Cardiac fibroblast (primary cell): ENCODE data around the gene CERS4.
"Not testable (repeated sequence)": the region's sequence is repeated elsewhere in the genome, so short reads cannot be mapped to it uniquely, and the experiment has no call there.

Experiments used
- DNase-seq, 2 donors: peaks; one replicate each; pipeline versions ENCODE4 v3.0.0 to v3.0.0-alpha.2; 2010; ENCODE audit warnings: low read depth in 2 of 2
- H3K4me3 ChIP-seq, 2 donors: replicated peaks in 1 of 2; 1 replicate in 1 of 2; 2 replicates in 1 of 2; pipeline ENCODE4 v1.5.1; 2011; ENCODE audit warnings: low read depth in 2 of 2, low read length in 2 of 2, mild to moderate bottlenecking in 2 of 2, moderate library complexity in 1 of 2
- TF ChIP-seq, protein P1 (sequence below): IDR thresholded peaks from one replicate; pipeline ENCODE4 v1.5.1; 2011; ENCODE audit warnings: low read depth, mild to moderate bottlenecking, low read length, inconsistent platforms

The CERS4 gene

GRCh38 chr19:8220481-8220880 lies 11.3 kb downstream of the CERS4 start:
- no peak overlapping the region for H3K4me3 ChIP-seq
- TF ChIP-seq, protein P1, sequence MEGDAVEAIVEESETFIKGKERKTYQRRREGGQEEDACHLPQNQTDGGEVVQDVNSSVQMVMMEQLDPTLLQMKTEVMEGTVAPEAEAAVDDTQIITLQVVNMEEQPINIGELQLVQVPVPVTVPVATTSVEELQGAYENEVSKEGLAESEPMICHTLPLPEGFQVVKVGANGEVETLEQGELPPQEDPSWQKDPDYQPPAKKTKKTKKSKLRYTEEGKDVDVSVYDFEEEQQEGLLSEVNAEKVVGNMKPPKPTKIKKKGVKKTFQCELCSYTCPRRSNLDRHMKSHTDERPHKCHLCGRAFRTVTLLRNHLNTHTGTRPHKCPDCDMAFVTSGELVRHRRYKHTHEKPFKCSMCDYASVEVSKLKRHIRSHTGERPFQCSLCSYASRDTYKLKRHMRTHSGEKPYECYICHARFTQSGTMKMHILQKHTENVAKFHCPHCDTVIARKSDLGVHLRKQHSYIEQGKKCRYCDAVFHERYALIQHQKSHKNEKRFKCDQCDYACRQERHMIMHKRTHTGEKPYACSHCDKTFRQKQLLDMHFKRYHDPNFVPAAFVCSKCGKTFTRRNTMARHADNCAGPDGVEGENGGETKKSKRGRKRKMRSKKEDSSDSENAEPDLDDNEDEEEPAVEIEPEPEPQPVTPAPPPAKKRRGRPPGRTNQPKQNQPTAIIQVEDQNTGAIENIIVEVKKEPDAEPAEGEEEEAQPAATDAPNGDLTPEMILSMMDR: no peak
- no peak for DNase-seq

DNA sequence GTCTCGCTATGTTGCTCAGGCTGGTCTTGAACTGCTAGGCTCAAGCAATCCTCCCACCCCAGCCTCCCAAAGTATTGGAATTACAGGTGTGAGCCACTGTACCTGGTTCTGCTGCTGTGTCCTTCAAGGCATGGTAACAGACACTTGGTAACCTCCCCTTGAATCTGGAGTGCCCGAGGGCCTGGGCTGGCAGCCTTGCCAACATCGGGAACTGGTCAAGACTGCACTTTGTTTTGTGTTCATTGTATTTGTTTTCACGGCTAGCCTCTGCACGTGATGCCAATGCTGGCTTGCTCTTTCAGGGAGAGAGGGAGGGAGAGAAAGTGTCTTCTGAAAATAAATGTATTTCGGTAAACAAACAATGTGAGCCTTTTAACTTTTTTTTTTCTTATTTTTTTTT lies 12.0 kb downstream of the CERS4 start:
- no peak for DNase-seq
- TF ChIP-seq, protein P1: no peak
- H3K4me3 ChIP-seq: no peak overlapping the region

- DNase-seq, H3K4me3 ChIP-seq: not testable (repeated sequence)
Measured at GRCh38 chr19:8223442-8223841, 14.3 kb downstream of the CERS4 start.

GRCh38 chr19:8224394-8225145 lies 15.4 kb downstream of the CERS4 start:
- TF ChIP-seq, protein P1: no peak
- H3K4me3 ChIP-seq: no peak overlapping the region
- peak in 1 of 2 donors; percentile 73 for DNase-seq

GRCh38 chr19:8231073-8231604 lies 22.0 kb downstream of the CERS4 start:
- no peak for DNase-seq
- TF ChIP-seq, protein P1: no peak
- H3K4me3 ChIP-seq: no peak overlapping the region

DNA sequence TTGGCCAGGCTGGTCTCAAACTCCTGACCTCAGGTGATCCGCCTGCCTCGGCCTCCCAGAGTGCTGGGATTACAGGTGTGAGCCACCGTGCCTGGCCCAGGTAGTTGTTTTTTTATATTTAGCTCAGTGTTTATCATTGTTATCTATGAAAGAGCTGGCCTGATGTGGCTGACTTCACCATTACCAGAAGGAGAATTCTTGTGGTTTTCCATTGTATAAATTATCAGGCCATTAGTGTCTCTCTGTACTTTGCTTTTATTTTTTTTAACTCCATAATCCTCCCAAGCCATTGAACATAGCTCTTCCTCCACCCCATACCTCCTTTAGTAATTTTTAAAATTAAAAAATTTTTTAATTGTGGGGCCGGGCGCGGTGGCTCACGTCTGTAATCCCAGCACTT lies 24.2 kb downstream of the CERS4 start:
- TF ChIP-seq, protein P1: no peak
- DNase-seq: no peak
- no peak overlapping the region for H3K4me3 ChIP-seq

DNA sequence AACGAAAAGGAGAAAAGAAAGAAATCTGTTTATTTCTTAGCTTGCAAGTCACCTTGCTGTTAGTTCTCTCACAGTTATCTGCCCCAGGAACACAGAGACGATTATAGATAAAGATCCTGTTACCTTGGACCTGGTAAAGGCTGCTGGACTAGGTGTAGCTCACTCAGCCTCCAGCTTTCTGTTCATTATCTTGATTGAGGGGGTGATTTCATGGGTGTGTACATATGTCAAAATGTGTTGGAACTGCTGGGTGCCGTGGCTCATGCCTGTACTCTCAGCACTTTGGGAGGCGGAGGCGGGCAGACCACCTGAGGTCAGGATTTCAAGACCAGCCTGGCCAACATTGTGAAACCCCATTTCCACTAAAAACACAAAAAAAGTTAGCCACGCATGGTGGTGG lies 27.9 kb downstream of the CERS4 start:
- TF ChIP-seq, protein P1: no peak
- DNase-seq: no peak
- H3K4me3 ChIP-seq: no peak overlapping the region
